ENCODE data around the gene ENTPD8. TPM values are rescaled to one million over a fixed set of nuclear protein-coding genes. Genes with fewer than 3 reads are reported as not detected.

The ENTPD8 gene
- total and polyA plus RNA-seq, 2 donors (not counting 1 experiment from before 2014, with no cell fraction given): not detected

DNA sequence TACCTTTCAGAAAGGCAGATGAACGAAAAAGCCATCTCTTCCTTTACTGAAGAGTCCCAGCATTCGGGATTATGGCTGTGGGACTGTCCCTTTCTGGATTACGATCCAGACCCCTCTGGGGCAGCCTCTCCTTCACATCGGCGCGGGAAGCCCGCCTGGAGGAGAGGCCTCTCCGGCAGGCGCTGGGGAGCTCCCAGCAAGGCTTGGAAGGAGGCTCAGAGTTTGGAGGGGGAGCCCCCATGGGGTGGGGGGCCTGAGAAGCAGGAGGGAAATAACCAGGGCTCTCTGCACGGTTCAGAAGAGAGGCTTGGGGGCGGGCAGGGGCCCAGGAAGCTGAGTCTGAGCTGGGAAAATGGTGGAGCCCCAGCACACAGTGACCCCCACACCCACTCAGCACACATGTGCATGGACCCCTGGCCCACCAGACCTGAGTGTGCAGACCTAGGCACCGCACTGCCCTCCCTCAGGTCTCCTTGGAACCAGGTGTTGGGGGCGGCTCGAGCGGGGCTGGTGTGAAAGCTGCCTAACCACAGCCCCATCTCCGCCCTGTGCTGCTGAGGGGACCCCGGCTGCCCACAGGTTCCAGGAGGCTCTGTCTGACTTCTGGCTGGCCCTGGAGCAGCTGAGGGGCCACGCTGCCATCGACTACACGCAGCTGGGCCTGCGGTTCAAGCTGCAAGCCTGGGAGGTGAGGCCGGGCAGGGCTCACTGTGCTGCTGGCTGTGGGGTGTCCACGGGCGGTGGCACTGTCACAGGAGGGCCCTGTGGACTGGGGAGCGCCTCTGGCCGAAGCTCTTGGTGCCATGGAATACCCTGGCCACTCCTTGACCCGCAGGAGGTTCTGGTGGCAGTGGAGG lies 13.5 kb downstream of the ENTPD8 start:
- Histone ChIP-seq H3K9ac (ENCODE audit: low read length) (no peak overlapping the region), H3K9me3 (ENCODE audit: control extremely low read depth in 1 of 3, control insufficient read depth in 2 of 3, insufficient read depth in 1 of 3, low read length in 2 of 3) (peaks cover 0 to 13% (median 0%) of the 10 kb centered on the region in 3 donors), H4K20me1 (ENCODE audit: control insufficient read depth, insufficient read depth, low read length, poor library complexity, severe bottlenecking) (no peaks in the 10 kb centered on the region), H3K79me2 (ENCODE audit: control insufficient read depth, insufficient read depth, low read length) (no peaks in the 10 kb centered on the region), H3K27me3 (replicated peaks in 1 of 4; ENCODE audit: control extremely low read depth in 1 of 4, control insufficient read depth in 3 of 4, insufficient read depth in 4 of 4, low read length in 3 of 4) (peaks cover 0 to 28% (median 8%) of the 10 kb centered on the region in 4 experiments), H3K27ac (ENCODE audit: low read length in 2 of 2) (no peak overlapping the region), H3K4me1 (ENCODE audit: control insufficient read depth in 2 of 2, insufficient read depth in 2 of 2, low read length in 2 of 2) (peaks cover 28 to 33% of the 10 kb centered on the region in 2 donors), H3K4me2 (replicated peaks; ENCODE audit: low read depth, low read length, poor library complexity, severe bottlenecking) (no peak overlapping the region), H3K4me3 (ENCODE audit: control extremely low read depth in 1 of 5, extremely low read depth in 1 of 5, insufficient read depth in 1 of 5, low read depth in 2 of 5, low read length in 4 of 5) (no peak overlapping the region), H2AFZ (ENCODE audit: insufficient read depth, low read depth, low read length, poor library complexity, severe bottlenecking) (no peak overlapping the region), H3K36me3 (replicated peaks in 1 of 2; ENCODE audit: control extremely low read depth in 1 of 2, control insufficient read depth in 1 of 2, extremely low read depth in 1 of 2, insufficient read depth in 2 of 2, low read length in 1 of 2) (no peaks in the 10 kb centered on the region)
- no peak overlapping the region for H3K4me3 Mint-ChIP-seq
- DNase-seq (no peak), ATAC-seq (ENCODE audit: low read depth) (no peak)
- CTCF ChIA-PET: interaction anchor here (1.4 kb wide), 1 partner anchor 14 kb away, joined by 3 read pairs; no protein-coding TSS in a partner anchor
- no peak overlapping the region for H3K27ac Mint-ChIP-seq
- H3K9me3 Mint-ChIP-seq (ENCODE audit: insufficient read depth): no peaks in the 10 kb centered on the region
- H3K27me3 Mint-ChIP-seq: no peaks in the 10 kb centered on the region
- H3K4me1 Mint-ChIP-seq: peaks cover 14% of the 10 kb centered on the region
- POLR2A ChIA-PET: interaction anchor here (0.6 kb wide), 2 partner anchors 14 to 274 kb away, joined by 3 to 6 read pairs; no protein-coding TSS in a partner anchor
- 86% methylated on average over 23 of the region's 27 CpGs for WGBS (ENCODE audit: insufficient coverage)
- TF ChIP-seq, protein P1, sequence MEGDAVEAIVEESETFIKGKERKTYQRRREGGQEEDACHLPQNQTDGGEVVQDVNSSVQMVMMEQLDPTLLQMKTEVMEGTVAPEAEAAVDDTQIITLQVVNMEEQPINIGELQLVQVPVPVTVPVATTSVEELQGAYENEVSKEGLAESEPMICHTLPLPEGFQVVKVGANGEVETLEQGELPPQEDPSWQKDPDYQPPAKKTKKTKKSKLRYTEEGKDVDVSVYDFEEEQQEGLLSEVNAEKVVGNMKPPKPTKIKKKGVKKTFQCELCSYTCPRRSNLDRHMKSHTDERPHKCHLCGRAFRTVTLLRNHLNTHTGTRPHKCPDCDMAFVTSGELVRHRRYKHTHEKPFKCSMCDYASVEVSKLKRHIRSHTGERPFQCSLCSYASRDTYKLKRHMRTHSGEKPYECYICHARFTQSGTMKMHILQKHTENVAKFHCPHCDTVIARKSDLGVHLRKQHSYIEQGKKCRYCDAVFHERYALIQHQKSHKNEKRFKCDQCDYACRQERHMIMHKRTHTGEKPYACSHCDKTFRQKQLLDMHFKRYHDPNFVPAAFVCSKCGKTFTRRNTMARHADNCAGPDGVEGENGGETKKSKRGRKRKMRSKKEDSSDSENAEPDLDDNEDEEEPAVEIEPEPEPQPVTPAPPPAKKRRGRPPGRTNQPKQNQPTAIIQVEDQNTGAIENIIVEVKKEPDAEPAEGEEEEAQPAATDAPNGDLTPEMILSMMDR (IDR thresholded peaks at IDR 0.05): no peak
- TF ChIP-seq EZH2 (IDR thresholded peaks at IDR 0.05; ENCODE audit: borderline replicate concordance, insufficient read depth, low read depth, low read length, poor library complexity, severe bottlenecking): no peak
- intact Hi-C loops (cut with micrococcal nuclease): no loop called here

Data from B cell (primary cell).